ENCODE data around the gene BOLA3.
"Not testable (repeated sequence)": the region's sequence is repeated elsewhere in the genome, so short reads cannot be mapped to it uniquely, and the experiment has no call there.

The BOLA3 gene

GRCh38 chr2:74101574-74102300 lies 46.0 kb downstream of the BOLA3 start:
- H3K4me3 ChIP-seq (ENCODE audit: low read length), result no peak overlapping the region
- no peak for TF ChIP-seq ZNF274 (IDR thresholded peaks at IDR 0.05; ENCODE audit: low read depth, low read length)

GRCh38 chr2:74100254-74101216 lies 47.2 kb downstream of the BOLA3 start:
- H3K4me3 ChIP-seq (ENCODE audit: low read length), result no peak overlapping the region
- TF ChIP-seq ZNF274 (IDR thresholded peaks at IDR 0.05; ENCODE audit: low read depth, low read length), result no peak

DNA sequence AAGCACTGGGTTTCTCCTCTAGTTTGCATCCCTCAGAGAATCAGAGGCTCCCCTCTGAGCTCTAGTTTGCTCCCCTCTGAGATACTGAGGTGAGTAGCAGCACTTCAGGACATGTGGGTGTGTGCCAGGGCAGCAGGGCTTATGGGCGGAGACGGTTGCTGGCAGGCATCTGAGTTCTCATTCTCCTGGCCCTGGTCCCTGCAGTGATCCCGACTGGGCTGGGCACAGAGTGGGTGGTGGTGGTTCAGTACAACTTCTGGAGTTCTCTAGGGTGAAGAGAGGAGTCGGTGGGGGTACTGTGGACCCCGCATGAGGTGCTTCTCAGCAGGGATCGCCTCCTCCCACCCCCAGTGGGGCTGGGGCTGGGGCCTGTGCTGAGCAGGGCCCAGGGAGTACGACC lies 47.9 kb downstream of the BOLA3 start:
- H3K4me3 ChIP-seq (ENCODE audit: low read length), result no peak overlapping the region
- TF ChIP-seq ZNF274 (IDR thresholded peaks at IDR 0.05; ENCODE audit: low read depth, low read length), result no peak

GRCh38 chr2:74099271-74099670 lies 48.4 kb downstream of the BOLA3 start:
- no peak for TF ChIP-seq ZNF274 (IDR thresholded peaks at IDR 0.05; ENCODE audit: low read depth, low read length)
- H3K4me3 ChIP-seq (ENCODE audit: low read length), result no peak overlapping the region

- TF ChIP-seq ZNF274 (IDR thresholded peaks at IDR 0.05; ENCODE audit: low read depth, low read length), result no peak
- no peak overlapping the region for H3K4me3 ChIP-seq (ENCODE audit: low read length)
Measured at GRCh38 chr2:74097574-74097973, 50.1 kb downstream of the BOLA3 start.

DNA sequence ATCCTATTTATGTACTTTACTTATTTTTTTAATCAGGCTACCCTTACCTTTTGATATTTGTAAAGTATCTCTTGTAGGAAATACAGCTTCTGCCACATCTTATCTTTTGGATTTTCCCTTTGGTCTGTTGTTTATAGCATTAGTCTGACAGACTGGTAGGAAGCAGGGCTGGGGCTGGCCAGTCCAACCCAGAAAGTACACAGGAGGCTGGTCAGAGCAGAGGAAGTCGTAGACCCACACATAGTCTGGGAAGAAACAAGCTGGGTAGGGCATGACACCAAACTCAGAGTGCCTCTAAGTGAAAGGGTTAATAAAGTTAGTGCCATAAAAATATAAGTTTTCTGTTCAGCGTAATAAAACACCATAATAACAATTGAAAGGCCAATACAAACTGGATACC lies 51.7 kb downstream of the BOLA3 start:
- TF ChIP-seq ZNF274 (IDR thresholded peaks at IDR 0.05; ENCODE audit: low read depth, low read length), result no peak
- H3K4me3 ChIP-seq (ENCODE audit: low read length), result no peak overlapping the region

DNA sequence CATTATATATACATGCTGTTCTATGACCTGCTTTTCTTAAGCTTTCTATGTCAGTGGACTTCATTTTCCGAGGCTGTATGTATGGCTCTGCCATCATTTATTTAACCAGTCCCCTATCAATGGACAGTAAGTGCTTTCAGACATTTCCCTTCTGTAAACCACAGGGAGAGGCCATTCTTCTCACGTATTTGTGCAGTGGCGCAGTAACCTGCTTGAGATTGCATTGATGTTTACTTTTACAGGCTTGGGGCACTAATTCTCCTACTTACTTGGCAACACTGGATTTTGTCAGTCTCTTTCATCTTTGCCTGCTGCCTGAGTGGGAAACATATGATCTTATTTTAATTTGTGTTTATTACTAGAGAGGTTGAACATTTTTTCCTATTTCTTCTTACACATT lies 52.1 kb downstream of the BOLA3 start:
- no peak for TF ChIP-seq ZNF274 (IDR thresholded peaks at IDR 0.05; ENCODE audit: low read depth, low read length)
- no peak overlapping the region for H3K4me3 ChIP-seq (ENCODE audit: low read length)

GRCh38 chr2:74094291-74094690 lies 53.4 kb downstream of the BOLA3 start:
- TF ChIP-seq ZNF274 (IDR thresholded peaks at IDR 0.05; ENCODE audit: low read depth, low read length), result no peak
- no peak overlapping the region for H3K4me3 ChIP-seq (ENCODE audit: low read length)

- no peak for TF ChIP-seq ZNF274 (IDR thresholded peaks at IDR 0.05; ENCODE audit: low read depth, low read length)
- H3K4me3 ChIP-seq (ENCODE audit: low read length), result no peak overlapping the region
Measured at GRCh38 chr2:74093840-74094239, 53.9 kb downstream of the BOLA3 start.

DNA sequence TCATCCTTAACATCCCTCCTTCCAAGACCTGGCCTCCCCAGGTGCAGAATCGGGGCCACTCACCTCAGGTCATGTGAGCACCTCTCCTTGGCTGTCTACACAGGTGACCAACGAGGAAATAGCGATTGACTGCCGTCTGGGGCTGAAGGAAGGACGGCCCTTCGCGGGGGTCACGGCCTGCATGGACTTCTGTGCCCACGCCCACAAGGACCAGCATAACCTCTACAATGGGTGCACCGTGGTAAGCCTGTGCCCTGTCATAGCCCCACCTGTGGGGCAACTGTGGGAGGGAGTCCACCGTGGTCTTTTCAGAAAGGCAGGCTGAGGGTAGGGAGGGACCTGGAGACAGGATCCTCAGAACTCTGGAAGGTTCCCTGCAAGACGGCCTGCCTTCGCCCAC lies 54.3 kb downstream of the BOLA3 start:
- no peak for TF ChIP-seq ZNF274 (IDR thresholded peaks at IDR 0.05; ENCODE audit: low read depth, low read length)
- no peak overlapping the region for H3K4me3 ChIP-seq (ENCODE audit: low read length)

- no peak overlapping the region for H3K4me3 ChIP-seq (ENCODE audit: low read length)
- TF ChIP-seq ZNF274 (IDR thresholded peaks at IDR 0.05; ENCODE audit: low read depth, low read length), result no peak
Measured at GRCh38 chr2:74092275-74092674, 55.4 kb downstream of the BOLA3 start.

DNA sequence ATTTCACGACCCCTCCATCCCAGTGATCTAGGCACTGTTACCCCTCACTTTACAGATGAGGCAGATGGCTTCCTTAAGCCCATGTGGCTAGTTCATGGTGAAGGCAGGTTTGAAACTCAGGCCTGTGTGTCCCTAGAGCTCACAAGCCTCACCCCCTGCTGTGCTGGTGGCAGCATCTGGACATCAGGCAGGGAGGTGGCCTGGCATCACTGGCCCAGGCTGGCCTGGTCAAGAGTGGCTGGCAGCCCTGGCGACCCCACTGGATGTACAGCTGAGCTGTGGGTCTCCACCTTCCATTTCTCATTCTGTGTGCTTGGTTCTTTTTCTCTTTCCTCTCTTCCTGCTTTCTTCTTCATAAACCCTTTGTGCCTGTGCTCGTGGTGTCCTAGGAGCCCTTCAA lies 56.3 kb downstream of the BOLA3 start:
- no peak for TF ChIP-seq ZNF274 (IDR thresholded peaks at IDR 0.05; ENCODE audit: low read depth, low read length)
- H3K4me3 ChIP-seq (ENCODE audit: low read length), result no peak overlapping the region

GRCh38 chr2:74089816-74090745 lies 57.6 kb downstream of the BOLA3 start:
- no peak for TF ChIP-seq ZNF274 (IDR thresholded peaks at IDR 0.05; ENCODE audit: low read depth, low read length)
- no peak overlapping the region for H3K4me3 ChIP-seq (ENCODE audit: low read length)

DNA sequence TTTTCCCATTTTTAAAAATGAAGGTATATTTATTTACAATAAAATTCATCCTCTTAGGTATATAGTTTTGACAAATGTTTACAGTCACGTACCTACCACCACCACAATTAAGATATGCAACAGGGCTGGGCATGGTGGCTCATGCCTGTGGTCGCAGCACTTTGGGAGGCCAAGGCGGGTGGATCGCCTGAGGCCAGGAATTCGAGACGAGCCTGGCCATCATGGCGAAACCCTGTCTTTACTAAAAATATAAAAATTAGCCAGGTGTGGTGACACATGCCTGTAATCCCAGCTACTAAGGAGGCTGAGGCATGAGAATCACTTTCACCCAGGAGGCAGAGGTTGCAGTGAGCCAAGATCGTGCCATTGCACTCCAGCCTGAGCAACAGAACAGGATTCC lies 59.0 kb downstream of the BOLA3 start:
- H3K4me3 ChIP-seq (ENCODE audit: low read length), result not testable (repeated sequence)
